ENCODE results near the gene DMD.

GRCh38 chrX:33128048-33128805, 83.1 kb downstream of the DMD start:
- TF ChIP-seq CTCF (IDR thresholded peaks at IDR 0.05) (no peak), POLR2AphosphoS5 (IDR thresholded peaks at IDR 0.05; ENCODE audit: low read depth, low read length) (no peak), REST (IDR thresholded peaks at IDR 0.05; ENCODE audit: insufficient read depth in 1 of 2, low read depth in 2 of 2, low read length in 1 of 2) (no peak)

All from Panc1 (cell line).